OCI-LY3 (cell line): ENCODE results near the gene DNAJB8.

Experiments used
- EZH2phosphoT487 ChIP-seq: fragments of 200-600 bp; shearing (Covaris generic); IDR thresholded peaks from 2 replicates; pipeline ENCODE4 v1.6.1; 2018; ENCODE audit warnings: antibody characterized with exemption, mixed run types, low read depth
- TF ChIP-seq, protein P1 (sequence below): fragments of 200-600, 300-600 bp; sonication (generic); IDR thresholded peaks from 2 replicates; pipeline ENCODE4 v1.5.1; 2014; ENCODE audit warnings: antibody characterized with exemption, low read length, low read depth

DNA sequence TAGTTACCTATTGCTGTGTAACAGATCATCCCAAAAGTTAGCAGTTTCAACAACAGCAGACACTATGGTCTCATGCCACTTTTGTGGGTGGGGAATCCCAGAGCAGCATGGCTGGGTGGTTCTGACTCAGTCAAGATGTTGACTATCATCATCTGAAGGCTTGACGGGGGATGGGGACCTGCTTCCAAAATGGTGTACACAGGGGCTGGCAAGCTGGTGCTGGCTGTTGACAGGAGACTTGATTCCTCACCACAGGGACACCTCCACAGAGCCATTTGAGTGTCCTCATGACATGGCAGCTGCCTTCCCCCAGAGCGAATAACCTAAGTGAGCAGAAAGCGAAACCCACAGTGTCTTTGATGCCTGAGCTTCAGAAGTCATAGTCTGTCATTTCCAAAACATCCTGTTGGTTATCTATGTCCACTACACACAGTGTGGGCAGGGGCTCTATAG is 19.1 kb downstream of the DNAJB8 start:
- TF ChIP-seq, protein P1, sequence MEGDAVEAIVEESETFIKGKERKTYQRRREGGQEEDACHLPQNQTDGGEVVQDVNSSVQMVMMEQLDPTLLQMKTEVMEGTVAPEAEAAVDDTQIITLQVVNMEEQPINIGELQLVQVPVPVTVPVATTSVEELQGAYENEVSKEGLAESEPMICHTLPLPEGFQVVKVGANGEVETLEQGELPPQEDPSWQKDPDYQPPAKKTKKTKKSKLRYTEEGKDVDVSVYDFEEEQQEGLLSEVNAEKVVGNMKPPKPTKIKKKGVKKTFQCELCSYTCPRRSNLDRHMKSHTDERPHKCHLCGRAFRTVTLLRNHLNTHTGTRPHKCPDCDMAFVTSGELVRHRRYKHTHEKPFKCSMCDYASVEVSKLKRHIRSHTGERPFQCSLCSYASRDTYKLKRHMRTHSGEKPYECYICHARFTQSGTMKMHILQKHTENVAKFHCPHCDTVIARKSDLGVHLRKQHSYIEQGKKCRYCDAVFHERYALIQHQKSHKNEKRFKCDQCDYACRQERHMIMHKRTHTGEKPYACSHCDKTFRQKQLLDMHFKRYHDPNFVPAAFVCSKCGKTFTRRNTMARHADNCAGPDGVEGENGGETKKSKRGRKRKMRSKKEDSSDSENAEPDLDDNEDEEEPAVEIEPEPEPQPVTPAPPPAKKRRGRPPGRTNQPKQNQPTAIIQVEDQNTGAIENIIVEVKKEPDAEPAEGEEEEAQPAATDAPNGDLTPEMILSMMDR = no peak
- no peak for TF ChIP-seq EZH2phosphoT487
